K562 (cell line): ENCODE measurements around the gene CELSR1. TPM values are rescaled to one million over a fixed set of nuclear protein-coding genes. Genes with fewer than 3 reads are reported as not detected.

Experiments used
- ATAC-seq: fragments of 200-7000 bp; cut with Tn5 transposase; 3 replicates; pipeline ENCODE4 v1.9.1; 2020; ENCODE audit warnings: moderate library complexity
- BruUV-seq: library from RNA; stranded (reverse); fragments of 400-500 nt; replicated peaks from 2 replicates; lab custom pipeline; 2021; lab: Mats Ljungman, UMichigan
- CTCF ChIA-PET: fragments of 300-600 bp; formaldehyde crosslinking; extraction: SDS; loops from one replicate; lab custom pipeline; 2021; ENCODE audit warnings: low intra/inter-chr PET ratio; lab: Yijun Ruan, JAX
- POLR2A ChIA-PET: fragments of 300-600, 350-650 bp; sonication (Branson Sonifier 250); formaldehyde crosslinking; extraction: SDS; loops from one replicate; lab custom pipeline; 2021; ENCODE audit warnings: antibody characterized with exemption, inconsistent platforms; lab: Yijun Ruan, JAX
- DNase-seq, 4 experiments: peaks; one replicate each; pipeline versions ENCODE4 v3.0.0 to v3.0.0-alpha.2; 2011 to 2018; ENCODE audit warnings: low spot score in 3 of 4, mixed read lengths in 3 of 4; ENCODE audit errors: extremely low read depth in 1 of 4
- FAIRE-seq: peaks from 2 replicates; lab custom pipeline; 2011; peaks lifted over from hg19 to GRCh38; lab: Jason Lieb, UNC
- H2AFZ ChIP-seq: 2 replicates; pipeline ENCODE4 v1.6.0; 2011; ENCODE audit warnings: low read depth, low read length, control low read depth, inconsistent platforms
- H3K27ac ChIP-seq: fragments of 200-600 bp; 3 replicates; pipeline ENCODE4 v1.8.0; 2011; ENCODE audit warnings: low read depth, mild to moderate bottlenecking, control low read depth, inconsistent platforms, low read length, moderate library complexity, mixed read lengths; ENCODE audit errors: extremely low read depth
- H3K27me3 ChIP-seq, 2 experiments: fragments of 300-600 bp in 1 of 2; 2 replicates in 1 of 2; 3 replicates in 1 of 2; pipeline versions ENCODE4 v1.6.0 to v1.8.0; 2011; ENCODE audit warnings: inconsistent platforms in 2 of 2, low read length in 2 of 2, mild to moderate bottlenecking in 1 of 2, mixed read lengths in 1 of 2, moderate library complexity in 1 of 2; ENCODE audit not compliant: control insufficient read depth in 2 of 2, insufficient read depth in 2 of 2
- H3K36me3 ChIP-seq: fragments of 300-600 bp; 3 replicates; pipeline ENCODE4 v1.8.0; 2011; ENCODE audit warnings: mild to moderate bottlenecking, low read length, inconsistent platforms; ENCODE audit not compliant: control insufficient read depth, insufficient read depth
- H3K4me1 ChIP-seq, 2 experiments: fragments of 200-600 bp in 1 of 2; replicated peaks in 1 of 2; 2 replicates in 1 of 2; 3 replicates in 1 of 2; pipeline versions ENCODE4 v1.5.1 to v1.8.0; 2011; ENCODE audit warnings: inconsistent platforms in 2 of 2, low read length in 2 of 2, mild to moderate bottlenecking in 1 of 2, mixed read lengths in 1 of 2, moderate library complexity in 1 of 2; ENCODE audit not compliant: control insufficient read depth in 2 of 2, insufficient read depth in 2 of 2
- H3K4me2 ChIP-seq: 2 replicates; pipeline ENCODE4 v1.6.1; 2011; ENCODE audit warnings: low read length, control low read depth, inconsistent platforms, mixed read lengths; ENCODE audit not compliant: insufficient read depth
- H3K4me3 ChIP-seq: fragments of 200-600 bp; sonication (generic), shearing (Covaris generic); 2 replicates; pipeline ENCODE4 v1.5.1; 2016; ENCODE audit warnings: control low read depth, inconsistent platforms
- H3K79me2 ChIP-seq: fragments of 200-600 bp; 3 replicates; pipeline ENCODE4 v1.8.0; 2011; ENCODE audit warnings: low read length, inconsistent platforms; ENCODE audit not compliant: control insufficient read depth, insufficient read depth
- H3K9ac ChIP-seq, 2 experiments: 2 replicates each; pipeline versions ENCODE4 v1.6.0 to v1.6.1; 2011; ENCODE audit warnings: low read depth in 2 of 2, low read length in 2 of 2, control low read depth in 1 of 2, inconsistent platforms in 1 of 2, mild to moderate bottlenecking in 1 of 2, mixed read lengths in 1 of 2; ENCODE audit not compliant: insufficient read depth in 1 of 2
- H3K9me1 ChIP-seq: one replicate; pipeline ENCODE4 v1.6.0; 2011; ENCODE audit warnings: inconsistent platforms, mild to moderate bottlenecking, low read length, moderate library complexity; ENCODE audit not compliant: control insufficient read depth, insufficient read depth
- H3K9me3 ChIP-seq: replicated peaks from 2 replicates; pipeline ENCODE4 v1.5.1; 2011; ENCODE audit warnings: low read depth, low read length, inconsistent platforms; ENCODE audit not compliant: control insufficient read depth, insufficient read depth
- H4K20me1 ChIP-seq: replicated peaks from 2 replicates; pipeline ENCODE4 v1.6.1; 2011; ENCODE audit warnings: low read length, inconsistent platforms, mixed read lengths; ENCODE audit not compliant: control insufficient read depth, insufficient read depth
- CHD4 ChIP-seq: fragments of 200-600 bp; sonication (generic); IDR thresholded peaks from 3 replicates; pipeline ENCODE4 v1.6.1; 2012; ENCODE audit warnings: low read depth, mild to moderate bottlenecking, mixed read lengths, low read length, inconsistent platforms; ENCODE audit not compliant: insufficient read depth, insufficient replicate concordance, poor library complexity, severe bottlenecking
- CTBP1 ChIP-seq: fragments of 450-650 bp; IDR thresholded peaks from 2 replicates; pipeline ENCODE4 v1.6.1; 2016; ENCODE audit warnings: borderline replicate concordance
- GABPB2 ChIP-seq: fragments of 250-450 bp; sonication (Bioruptor Pico); conservative IDR thresholded peaks from 2 replicates; pipeline ENCODE4 v1.5.1; 2021; ENCODE audit warnings: mild to moderate bottlenecking
- HDAC3 ChIP-seq: fragments of 450-650 bp; IDR thresholded peaks from 2 replicates; pipeline ENCODE4 v1.6.1; 2018; ENCODE audit warnings: borderline replicate concordance, mild to moderate bottlenecking, moderate library complexity; ENCODE audit not compliant: partially characterized antibody
- LCOR ChIP-seq: sonication (generic); formaldehyde crosslinking; IDR thresholded peaks from 2 replicates; pipeline ENCODE4 v1.8.0; 2022; ENCODE audit warnings: mild to moderate bottlenecking, missing genetic modification reagents
- MEIS2 ChIP-seq: fragments of 450-650 bp; IDR thresholded peaks from 2 replicates; pipeline ENCODE4 v1.6.1; 2014; ENCODE audit warnings: mild to moderate bottlenecking; ENCODE audit not compliant: partially characterized antibody
- NFATC3 ChIP-seq: fragments of 450-650 bp; IDR thresholded peaks from 2 replicates; pipeline ENCODE4 v1.6.1; 2017; ENCODE audit warnings: mild to moderate bottlenecking
- NFE2 ChIP-seq: IDR thresholded peaks from 2 replicates; pipeline ENCODE4 v1.6.1; 2014; ENCODE audit warnings: antibody characterized with exemption, low read depth
- RCOR1 ChIP-seq, 2 experiments: IDR thresholded peaks; 2 replicates each; pipeline ENCODE4 v1.6.1; 2012; ENCODE audit warnings: low read depth in 2 of 2, low read length in 2 of 2, borderline replicate concordance in 1 of 2, improper control_type of control experiment in 1 of 2
- SUPT5H ChIP-seq: fragments of 450-650 bp; IDR thresholded peaks from 2 replicates; pipeline ENCODE4 v1.6.1; 2016
- ZNF174 ChIP-seq: fragments of 250-450 bp; sonication (Bioruptor Pico); IDR thresholded peaks from 2 replicates; pipeline ENCODE4 v1.4.0; 2020; ENCODE audit warnings: mild to moderate bottlenecking
- ZNF764 ChIP-seq: fragments of 250-450 bp; sonication (Bioruptor Pico); IDR thresholded peaks from 2 replicates; pipeline ENCODE4 v1.4.0; 2020; ENCODE audit warnings: low read depth, mild to moderate bottlenecking, moderate library complexity
- WGBS: fragments of 100-300 bp; shearing (Covaris generic); methylation state at CpG from one replicate; pipeline ENCODE4 v1.1.6; 2016; ENCODE audit warnings: low coverage, mixed read lengths; ENCODE audit not compliant: insufficient coverage; ENCODE audit errors: missing lambda C conversion rate; 5-methylcytosine and 5-hydroxymethylcytosine counted together
- in situ Hi-C: fragments of 300-500 bp; cut with MboI; formaldehyde crosslinking; loops from 4 replicates; pipeline ENCODE4 v1.15.0; 2018; ENCODE audit warnings: inconsistent platforms, mixed read lengths
- intact Hi-C: fragments of 100-400 bp; cut with micrococcal nuclease; formaldehyde crosslinking; loops from 2 replicates; pipeline ENCODE4 v1.14.2; 2022
- polyA plus RNA-seq, 8 experiments: library from polyadenylated mRNA; depleted of rRNA in 4 of 8; stranded (reverse) in 5 of 8; unstranded in 3 of 8; fragments of >200 nt; fragmentation: Nextera tagmentation in 2 of 8; fragmentation: Illumina TruSeq in 1 of 8; extraction: Ambion mirVana in 2 of 8; extraction: Trizol in 1 of 8; gene quantifications; 2 replicates each; pipeline versions ENCODE4 v1.2.1 to v1.2.3, GENCODE V29; 2011 to 2014; ENCODE audit warnings: inconsistent platforms in 1 of 8, missing spikeins in 1 of 8
- total RNA-seq, 7 experiments: library from RNA; depleted of rRNA in 6 of 7; stranded (reverse); fragments of >200 nt in 6 of 7; fragmentation: Illumina TruSeq in 2 of 7; extraction: Trizol in 2 of 7; gene quantifications; 2 replicates each; pipeline versions ENCODE4 v1.2.1 to v1.2.3, GENCODE V29; 2011 to 2021; ENCODE audit warnings: low replicate concordance in 1 of 7
- TF ChIP-seq, protein P1 (sequence below): fragments of 250-450 bp; sonication (Bioruptor Pico); IDR thresholded peaks from 2 replicates; pipeline ENCODE4 v1.5.0; 2022; ENCODE audit warnings: mild to moderate bottlenecking

Gene CELSR1
- total and polyA plus RNA-seq, 9 of the 15 experiments (the other 6 are each of a cell fraction or from before 2014, with no cell fraction given), result under 0.01 to 0.09 TPM; not detected in 7

- DNase-seq (no peak), FAIRE-seq (no peak), ATAC-seq (no peak)
- intact Hi-C loops (no loop called here), in situ Hi-C loops (no loop called here)
- no peaks in the 10 kb centered on the region for H3K9me1 ChIP-seq
- peaks cover 0 to 6% of the 10 kb centered on the region in 2 experiments; a peak in 2 of 5 replicates for H3K4me1 ChIP-seq
- H3K4me3 ChIP-seq, result no peak overlapping the region
- peaks cover 4 to 47% of the 10 kb centered on the region in 2 experiments; a peak in 3 of 5 replicates for H3K27me3 ChIP-seq
- H3K79me2 ChIP-seq, result no peaks in the 10 kb centered on the region
- H3K27ac ChIP-seq, result no peak overlapping the region
- BruUV-seq, result no TSS peak
- no peak overlapping the region for H3K4me2 ChIP-seq
- ChIA-PET POLR2A (no interaction called here), CTCF (no interaction called here)
- no peak overlapping the region for H3K9ac ChIP-seq
- TF ChIP-seq GABPB2 (no peak), LCOR (no peak), HDAC3 (no peak), NFE2 (no peak), SUPT5H (no peak), ZNF174 (CRISPR knock-in tag) (no peak), CTBP1 (no peak), CHD4 (no peak), MEIS2 (no peak), NFATC3 (no peak), ZNF764 (CRISPR knock-in tag) (no peak), RCOR1 (IDR thresholded peaks at IDR 0.05; ENCODE audit: borderline replicate concordance in 1 of 2, low read depth in 2 of 2, low read length in 2 of 2) (no peak)
- TF ChIP-seq, protein P1, sequence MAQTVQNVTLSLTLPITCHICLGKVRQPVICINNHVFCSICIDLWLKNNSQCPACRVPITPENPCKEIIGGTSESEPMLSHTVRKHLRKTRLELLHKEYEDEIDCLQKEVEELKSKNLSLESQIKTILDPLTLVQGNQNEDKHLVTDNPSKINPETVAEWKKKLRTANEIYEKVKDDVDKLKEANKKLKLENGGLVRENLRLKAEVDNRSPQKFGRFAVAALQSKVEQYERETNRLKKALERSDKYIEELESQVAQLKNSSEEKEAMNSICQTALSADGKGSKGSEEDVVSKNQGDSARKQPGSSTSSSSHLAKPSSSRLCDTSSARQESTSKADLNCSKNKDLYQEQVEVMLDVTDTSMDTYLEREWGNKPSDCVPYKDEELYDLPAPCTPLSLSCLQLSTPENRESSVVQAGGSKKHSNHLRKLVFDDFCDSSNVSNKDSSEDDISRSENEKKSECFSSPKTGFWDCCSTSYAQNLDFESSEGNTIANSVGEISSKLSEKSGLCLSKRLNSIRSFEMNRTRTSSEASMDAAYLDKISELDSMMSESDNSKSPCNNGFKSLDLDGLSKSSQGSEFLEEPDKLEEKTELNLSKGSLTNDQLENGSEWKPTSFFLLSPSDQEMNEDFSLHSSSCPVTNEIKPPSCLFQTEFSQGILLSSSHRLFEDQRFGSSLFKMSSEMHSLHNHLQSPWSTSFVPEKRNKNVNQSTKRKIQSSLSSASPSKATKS (CRISPR knock-in tag), result no peak
- no peak overlapping the region for H2AFZ ChIP-seq
- no peaks in the 10 kb centered on the region for H3K9me3 ChIP-seq
- H4K20me1 ChIP-seq, result no peaks in the 10 kb centered on the region
- WGBS, result 1% methylated on average over 6 of the region's 7 CpGs
- H3K36me3 ChIP-seq, result no peaks in the 10 kb centered on the region
These were observed 55.3 kb downstream of the CELSR1 start for GRCh38 chr22:46482056-46482675.
